Measurements from ENCODE around the gene AQR.
"Not testable (repeated sequence)": the region's sequence is repeated elsewhere in the genome, so short reads cannot be mapped to it uniquely, and the experiment has no call there.

Gene AQR

DNA sequence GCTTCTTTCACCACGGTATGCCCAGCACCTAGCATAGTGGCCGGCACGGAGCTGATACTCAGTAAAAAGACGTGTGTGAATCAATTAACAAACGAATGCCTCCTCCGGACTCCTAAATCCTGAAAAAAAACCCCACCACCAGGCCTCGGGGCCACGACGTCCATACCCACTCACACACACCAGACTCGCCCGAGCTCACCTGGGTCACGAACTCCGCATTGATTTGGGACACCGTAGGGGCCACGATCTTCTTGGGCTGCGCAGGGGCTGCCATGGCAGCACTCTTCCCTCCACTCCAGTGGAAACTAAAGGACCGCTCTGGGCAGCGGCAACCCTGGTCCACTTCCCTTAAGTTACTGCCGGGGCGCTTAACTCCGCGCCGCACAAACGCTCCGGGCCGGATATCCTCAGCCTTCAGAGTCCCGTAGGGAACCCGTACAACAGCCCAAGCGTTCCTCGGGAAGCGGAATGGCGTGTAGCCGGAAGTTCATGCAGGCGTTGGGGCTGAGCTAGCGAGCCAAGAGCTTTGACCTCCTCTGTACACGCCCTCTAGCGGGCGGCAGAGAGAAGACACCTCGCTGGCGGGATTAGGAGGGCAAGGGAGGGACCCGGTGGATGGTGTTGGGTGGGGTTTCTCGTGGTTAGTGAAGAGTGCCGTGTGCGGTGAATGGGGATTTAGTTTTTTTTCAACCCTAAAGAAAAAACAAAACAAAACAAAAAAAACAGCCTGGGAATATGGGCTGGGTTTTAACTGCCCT is at the start of gene AQR:
Gene AQR, minus strand, starts transcription at position 403 of the 758 bp plus-strand sequence. Its CDS starts 129 bp downstream, at position 274.
- FAIRE-seq, result no peak

GRCh38 chr15:35014241-35014640 is 44.7 kb upstream of the AQR start:
- no peak for FAIRE-seq

DNA sequence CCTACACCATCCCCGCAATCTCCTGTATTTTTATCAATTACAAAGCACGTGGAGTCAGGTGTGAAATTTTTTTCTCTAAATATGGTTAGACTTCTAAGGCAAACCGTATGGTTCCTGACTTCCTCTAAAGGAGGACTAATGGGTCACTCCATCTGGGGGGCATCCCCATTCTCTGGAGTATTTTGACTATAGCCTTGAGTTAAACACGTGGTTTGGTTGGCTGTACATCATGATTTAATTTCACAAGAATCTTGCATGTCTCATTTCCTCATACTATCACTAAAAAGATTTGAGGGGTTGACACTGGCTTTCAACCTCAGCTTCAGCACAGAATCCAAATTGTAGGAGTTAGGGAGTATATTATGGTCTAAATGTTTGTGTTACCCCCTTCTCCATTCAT is 43.8 kb upstream of the AQR start:
- FAIRE-seq, result no peak

DNA sequence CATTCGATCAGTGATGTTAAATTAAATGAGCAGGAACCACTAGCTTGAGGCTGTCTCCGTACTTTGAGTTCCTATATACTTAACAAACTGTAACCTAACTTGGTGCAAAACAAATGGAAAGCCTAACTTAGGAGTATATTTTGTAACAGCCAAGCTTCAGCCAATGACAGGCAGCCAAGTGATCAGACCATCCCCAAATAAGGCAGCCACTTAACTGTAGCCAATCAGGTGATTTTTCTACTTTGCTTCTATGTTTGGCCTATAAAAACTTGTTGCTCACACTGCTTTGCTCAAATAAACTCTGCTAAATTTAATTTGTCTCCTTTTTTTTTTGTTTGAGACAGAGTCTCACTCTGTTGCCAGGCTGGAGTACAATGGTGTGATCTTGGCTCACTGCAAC is 37.9 kb upstream of the AQR start:
- no peak for FAIRE-seq

- no peak for FAIRE-seq
These were observed 36.4 kb upstream of the AQR start for GRCh38 chr15:35005933-35006332.

- no peak for FAIRE-seq
These were observed 34.4 kb upstream of the AQR start for GRCh38 chr15:35003928-35004327.

DNA sequence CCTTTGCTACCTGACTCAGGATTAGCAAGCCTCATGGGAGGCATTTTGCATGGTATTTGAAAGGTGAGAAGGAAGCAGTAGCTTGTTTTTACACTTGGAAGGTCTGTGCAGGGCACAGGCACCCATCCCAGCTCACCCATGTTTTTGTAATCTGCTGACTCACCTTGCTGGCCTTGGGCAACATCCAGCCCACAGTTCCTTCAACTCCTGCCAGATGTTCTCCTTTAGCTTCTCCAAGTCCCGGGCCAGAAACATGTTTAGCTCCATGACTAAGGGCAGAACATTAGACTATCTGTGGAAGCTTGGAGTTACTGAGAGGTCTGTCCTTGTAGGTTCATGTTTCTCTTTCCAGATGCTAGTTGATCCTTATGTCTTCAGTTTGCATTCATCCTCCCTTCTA is 31.0 kb upstream of the AQR start:
- no peak for FAIRE-seq

- no peak for FAIRE-seq
These were observed 30.4 kb upstream of the AQR start for GRCh38 chr15:34999906-35000305.

GRCh38 chr15:34994925-34995324 is 25.4 kb upstream of the AQR start:
- FAIRE-seq, result no peak

GRCh38 chr15:34993877-34994276 is 24.3 kb upstream of the AQR start:
- no peak for FAIRE-seq

DNA sequence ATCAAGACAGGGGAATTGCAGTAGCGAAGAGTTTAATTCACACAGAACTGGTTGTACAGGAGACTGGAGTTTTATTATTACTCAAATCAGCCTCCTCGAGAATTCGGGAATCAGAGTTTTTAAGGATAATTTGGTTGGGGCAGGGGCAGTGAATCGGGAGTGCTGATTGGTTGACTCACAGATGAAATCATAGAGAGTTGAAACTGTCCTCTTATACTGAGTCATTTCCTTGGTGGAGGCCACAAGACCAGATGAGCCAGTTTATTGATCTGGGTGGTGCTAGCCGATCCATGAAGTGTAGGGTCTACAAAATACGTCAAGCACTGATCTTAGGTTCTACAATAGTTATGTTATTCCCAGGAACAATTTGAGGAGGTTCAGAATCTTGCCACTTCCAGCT is 23.9 kb upstream of the AQR start:
- no peak for FAIRE-seq

DNA sequence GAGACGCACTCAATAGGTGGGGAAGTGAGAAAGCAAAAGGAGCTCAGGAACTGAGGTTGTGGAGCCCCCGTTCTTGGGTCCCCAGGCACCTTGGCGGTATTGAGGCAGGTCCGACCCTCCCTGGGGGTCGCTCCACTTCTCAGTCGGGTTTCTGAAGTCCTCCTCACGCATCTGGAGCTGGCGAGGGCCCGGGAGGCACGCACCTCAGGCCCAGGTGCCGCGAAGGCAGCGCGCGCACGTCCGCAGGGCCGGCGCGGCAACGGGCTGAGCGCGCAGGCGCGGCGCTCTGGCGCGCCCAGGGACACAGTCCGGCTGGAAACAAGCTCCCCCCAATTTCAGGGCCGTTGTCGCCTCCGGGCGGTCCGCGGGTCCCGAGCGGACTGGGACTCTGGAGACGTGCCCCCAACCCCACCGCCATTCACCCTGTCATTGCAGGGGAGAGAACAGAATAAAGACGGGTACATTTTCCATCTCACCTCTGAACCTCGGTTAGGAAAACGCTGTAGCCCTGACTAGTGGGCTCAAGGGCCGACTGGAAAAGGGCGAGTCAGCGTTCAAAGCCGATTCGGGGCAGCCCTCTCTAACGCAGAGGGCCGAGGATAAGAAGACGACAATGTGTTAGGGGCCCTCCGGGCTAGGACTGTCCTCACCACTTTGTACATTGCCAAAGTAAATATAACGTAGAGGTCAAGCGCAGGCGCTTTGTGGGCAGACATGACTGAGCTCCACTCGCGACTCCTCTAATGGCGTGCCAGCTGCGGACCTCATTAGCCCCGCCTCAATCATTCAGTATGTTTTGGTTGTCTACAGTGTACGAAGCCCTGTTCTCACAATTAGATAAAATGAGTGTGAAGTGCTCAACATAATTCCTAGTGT is 18.7 kb upstream of the AQR start, which contains the start of gene ZNF770:
Gene ZNF770, minus strand, starts transcription at position 261 of the 876 bp plus-strand sequence. CDS start 4,853 bp downstream, outside the sequence.
- no peak for FAIRE-seq

DNA sequence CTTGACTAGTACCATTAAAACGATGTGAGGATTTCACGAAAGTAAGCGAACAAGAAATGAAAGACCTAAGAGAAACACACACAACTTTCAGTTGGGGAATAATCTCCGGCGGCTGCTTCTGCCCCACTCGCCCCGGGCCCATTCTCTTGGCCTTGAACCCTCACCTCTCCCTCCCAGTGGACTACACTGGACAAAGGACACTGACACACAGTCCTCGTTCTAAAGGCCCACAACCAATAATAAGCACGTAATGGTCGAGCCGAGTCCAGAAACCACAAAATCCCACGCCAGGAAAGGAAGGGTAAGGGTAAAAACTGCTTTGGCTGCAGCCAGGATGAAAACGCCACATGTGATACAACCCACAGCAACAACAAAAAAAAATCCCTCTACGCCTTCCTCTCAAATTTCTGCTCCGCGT is 18.1 kb upstream of the AQR start:
- FAIRE-seq, result no peak

DNA sequence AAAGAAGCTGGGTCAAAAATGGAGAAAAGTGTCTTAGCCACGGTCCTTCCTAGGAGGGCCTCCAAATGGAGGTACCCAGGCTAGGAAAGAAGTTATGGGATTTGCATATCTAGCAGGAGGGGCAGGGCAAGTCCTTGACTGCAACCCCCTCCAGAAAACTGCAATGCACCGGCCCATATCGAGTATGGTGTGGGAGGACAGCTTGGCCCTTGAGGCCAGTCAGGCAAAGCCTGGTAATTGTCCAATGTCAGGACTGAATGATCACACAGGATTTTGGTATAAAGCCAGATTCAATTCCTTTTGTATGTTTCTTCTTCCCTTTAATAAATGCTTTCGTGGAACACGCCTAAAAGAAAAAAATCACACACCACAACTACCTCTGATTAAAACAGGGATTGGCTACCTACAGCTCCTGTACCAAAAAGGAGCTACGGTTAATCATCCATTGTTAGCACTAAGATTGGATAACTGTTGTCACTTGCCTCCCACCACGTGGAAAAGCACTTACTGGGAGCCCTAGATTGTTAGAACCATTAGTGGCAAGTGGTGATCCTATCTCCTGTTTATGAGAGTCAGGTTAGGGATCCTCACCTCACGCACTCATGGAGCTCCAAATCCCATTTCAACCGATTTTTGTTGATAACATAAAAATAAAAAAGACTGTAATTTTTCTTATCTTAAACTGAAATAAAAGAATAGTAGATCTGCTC is 17.4 kb upstream of the AQR start:
- no peak for FAIRE-seq

DNA sequence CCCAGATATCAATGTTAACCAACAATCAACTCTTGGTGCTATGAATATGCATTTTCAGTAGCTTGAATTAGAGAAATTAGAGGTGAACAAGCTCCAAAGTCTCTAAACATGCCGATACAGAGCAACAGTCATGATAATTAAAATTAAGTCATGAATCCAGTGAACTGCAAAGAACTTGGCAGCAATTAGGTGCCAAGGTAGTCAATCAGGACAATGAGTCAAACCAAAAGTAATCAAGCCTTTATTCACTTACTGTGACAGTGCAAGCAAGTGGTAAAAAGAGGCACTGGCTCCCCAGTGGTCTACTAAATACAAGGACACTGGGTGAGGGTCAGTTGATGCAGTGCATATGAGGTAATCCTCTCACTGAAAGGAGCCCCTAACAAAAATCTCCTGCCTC is 16.8 kb upstream of the AQR start:
- no peak for FAIRE-seq

- FAIRE-seq, result no peak
These were observed 15.5 kb upstream of the AQR start for GRCh38 chr15:34984889-34985630.

DNA sequence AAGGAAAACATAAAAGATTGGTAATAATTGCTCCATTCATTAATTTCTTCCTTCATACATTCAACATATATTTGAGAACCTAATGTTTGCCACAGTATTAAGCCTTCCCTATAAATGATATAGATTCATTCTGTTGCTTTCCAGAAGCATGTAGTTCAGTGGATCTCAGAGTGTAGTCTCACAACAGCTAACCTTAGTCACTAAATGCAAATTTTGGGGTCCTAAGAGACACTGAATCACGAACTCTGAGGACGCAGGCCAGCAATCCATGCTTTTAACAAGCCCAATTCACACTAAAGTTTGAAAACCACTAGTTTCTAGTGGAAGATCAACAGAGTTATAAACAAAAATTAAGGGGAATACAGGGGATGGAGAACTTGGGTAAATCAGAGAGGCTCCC is 7.2 kb upstream of the AQR start:
- FAIRE-seq, result no peak

DNA sequence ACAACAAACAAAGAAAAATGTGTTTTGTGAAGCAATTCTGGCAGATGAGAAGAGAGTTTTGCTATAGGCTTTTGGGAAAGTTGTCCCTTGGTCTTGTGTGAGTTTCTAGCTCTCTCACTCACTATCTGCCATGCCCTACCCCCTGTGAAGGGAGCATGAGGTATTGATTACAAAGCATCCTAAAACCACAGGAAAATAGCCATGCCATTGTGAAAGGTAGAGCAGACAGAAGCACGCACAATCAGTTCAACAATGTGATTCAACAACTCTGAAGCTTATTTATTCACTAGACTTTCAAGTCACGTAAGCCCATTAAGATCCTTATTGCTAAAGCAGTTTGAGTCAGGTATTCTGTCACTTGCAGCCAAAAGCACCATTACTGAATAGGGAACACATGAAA is 6.5 kb upstream of the AQR start:
- FAIRE-seq, result no peak

DNA sequence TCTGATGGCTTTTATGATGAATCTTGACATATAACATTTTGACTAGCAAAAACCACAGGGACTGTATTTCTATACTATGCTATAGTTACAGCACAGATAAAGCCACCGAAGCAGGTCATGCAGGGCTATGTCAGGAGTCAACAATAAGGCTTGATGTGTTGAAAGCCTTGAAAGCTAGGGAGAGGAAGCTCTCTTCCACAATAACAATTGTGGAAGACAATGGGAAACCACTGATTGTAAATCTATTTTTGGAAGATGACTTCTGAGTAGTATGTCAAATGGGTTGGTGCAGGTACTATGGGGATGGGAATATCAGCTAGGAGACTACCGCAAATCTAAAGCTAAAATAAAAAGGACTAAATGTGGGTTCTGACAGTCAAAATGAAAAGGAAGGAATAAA is 4.0 kb upstream of the AQR start:
- FAIRE-seq, result no peak

DNA sequence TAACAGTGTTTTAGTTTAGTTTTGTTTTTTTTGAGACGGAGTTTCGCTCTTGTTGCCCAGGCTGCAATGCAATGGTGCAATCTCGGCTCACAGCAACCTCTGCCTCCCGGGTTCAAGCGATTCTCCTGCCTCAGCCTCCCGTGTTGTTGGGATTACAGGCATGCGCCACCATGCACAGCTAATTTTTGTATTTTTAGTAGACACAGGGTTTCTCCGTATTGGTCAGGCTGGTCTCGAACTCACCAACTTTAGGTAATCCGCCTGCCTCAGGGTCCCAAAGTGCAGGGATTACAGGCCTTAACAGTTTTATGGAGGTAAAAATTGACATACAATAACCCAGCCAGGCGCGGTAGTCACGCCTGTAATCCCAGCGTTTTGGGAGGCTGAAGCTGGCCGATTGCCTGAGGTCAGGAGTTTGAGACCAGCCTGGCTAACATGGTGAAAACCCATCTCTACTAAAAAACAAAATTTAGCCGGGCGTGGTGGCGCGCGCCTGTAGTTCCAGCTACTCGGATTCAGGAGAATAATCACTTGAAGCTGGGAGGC is 629 bp upstream of the AQR start:
- not testable (repeated sequence) for FAIRE-seq

DNA sequence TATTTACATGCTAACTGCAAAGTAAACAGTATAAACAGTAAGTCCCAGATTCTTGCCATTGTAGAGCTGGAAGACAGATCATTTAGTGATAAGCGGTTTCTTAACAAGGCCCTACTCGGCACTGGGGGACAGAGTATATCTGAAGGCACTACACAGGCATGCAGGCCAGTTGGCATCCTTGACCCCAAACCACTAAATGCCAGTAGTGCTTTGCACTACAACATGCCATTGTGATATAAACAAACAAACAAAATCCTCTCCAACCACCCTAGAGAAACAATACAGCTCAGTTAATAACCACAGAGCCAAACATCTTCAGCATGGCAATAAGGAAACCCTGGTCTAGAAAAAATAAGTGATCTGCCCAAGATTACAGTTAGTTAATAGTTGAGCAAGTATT is 5.3 kb downstream of the AQR start:
- no peak for FAIRE-seq

GRCh38 chr15:34953851-34954250 is 15.7 kb downstream of the AQR start:
- no peak for FAIRE-seq
